Measurements from ENCODE around the gene ZNRF2.

Gene ZNRF2

DNA sequence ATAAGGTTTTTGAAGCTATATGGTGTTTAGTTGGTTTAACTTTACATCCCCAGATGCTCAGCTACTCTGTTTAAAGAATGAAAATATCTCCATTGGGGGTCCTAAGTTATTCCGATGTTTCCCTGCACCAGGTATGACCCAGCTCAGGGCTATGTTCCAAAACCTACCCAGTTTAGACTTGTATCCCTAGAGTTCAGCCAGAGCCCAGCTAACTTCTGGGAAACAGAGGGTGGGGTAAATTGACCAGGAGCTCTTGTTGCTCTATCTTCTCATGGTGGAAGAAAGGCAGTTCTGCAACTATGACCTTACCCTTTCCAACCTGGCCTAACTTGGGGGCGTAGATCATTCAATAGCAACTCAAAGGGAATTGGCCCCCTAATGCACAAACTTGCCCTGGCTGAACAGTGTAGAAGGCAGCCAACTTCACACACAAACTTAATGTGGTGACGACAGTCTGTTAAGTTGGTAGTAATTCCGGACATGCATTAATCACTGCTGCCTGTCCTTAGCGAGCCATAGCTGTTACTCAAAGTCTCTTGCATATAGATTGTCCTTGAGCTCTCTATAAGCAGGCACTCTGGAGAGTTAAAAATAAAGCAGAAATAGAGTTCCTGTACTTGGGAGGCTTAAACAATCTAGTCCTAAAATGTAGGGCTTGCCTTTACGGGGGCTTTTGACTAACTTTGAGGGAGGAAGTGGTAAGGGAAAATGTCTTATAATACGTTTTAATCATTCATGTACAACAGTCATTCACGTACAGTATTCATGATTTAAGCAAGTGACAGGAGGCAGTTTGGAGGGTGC, 5.3 kb upstream of the ZNRF2 start:
- no peak overlapping the region for H3K4me3 ChIP-seq (ENCODE audit: low read depth, low read length)
- DNase-seq (ENCODE audit: low read depth) = peak; percentile 21
- TF ChIP-seq, protein P1, sequence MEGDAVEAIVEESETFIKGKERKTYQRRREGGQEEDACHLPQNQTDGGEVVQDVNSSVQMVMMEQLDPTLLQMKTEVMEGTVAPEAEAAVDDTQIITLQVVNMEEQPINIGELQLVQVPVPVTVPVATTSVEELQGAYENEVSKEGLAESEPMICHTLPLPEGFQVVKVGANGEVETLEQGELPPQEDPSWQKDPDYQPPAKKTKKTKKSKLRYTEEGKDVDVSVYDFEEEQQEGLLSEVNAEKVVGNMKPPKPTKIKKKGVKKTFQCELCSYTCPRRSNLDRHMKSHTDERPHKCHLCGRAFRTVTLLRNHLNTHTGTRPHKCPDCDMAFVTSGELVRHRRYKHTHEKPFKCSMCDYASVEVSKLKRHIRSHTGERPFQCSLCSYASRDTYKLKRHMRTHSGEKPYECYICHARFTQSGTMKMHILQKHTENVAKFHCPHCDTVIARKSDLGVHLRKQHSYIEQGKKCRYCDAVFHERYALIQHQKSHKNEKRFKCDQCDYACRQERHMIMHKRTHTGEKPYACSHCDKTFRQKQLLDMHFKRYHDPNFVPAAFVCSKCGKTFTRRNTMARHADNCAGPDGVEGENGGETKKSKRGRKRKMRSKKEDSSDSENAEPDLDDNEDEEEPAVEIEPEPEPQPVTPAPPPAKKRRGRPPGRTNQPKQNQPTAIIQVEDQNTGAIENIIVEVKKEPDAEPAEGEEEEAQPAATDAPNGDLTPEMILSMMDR (IDR thresholded peaks at IDR 0.05; ENCODE audit: insufficient read depth, low read depth, low read length, missing control alignments) = no peak

DNA sequence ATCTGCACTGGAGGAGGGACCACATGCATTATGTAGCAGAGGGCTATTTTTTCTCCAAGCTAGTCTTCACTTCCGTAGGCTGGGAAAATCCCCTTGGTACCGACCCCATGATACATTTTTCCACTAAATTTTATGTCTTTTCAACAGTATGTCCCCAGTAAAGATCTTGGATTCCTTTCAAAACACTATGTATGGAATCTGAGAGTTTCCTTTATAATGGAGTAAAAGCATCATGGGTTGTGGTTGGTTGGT, 4.8 kb upstream of the ZNRF2 start:
- TF ChIP-seq, protein P1 (IDR thresholded peaks at IDR 0.05; ENCODE audit: insufficient read depth, low read depth, low read length, missing control alignments) = no peak
- H3K4me3 ChIP-seq (ENCODE audit: low read depth, low read length) = no peak overlapping the region
- no peak for DNase-seq (ENCODE audit: low read depth)

DNA sequence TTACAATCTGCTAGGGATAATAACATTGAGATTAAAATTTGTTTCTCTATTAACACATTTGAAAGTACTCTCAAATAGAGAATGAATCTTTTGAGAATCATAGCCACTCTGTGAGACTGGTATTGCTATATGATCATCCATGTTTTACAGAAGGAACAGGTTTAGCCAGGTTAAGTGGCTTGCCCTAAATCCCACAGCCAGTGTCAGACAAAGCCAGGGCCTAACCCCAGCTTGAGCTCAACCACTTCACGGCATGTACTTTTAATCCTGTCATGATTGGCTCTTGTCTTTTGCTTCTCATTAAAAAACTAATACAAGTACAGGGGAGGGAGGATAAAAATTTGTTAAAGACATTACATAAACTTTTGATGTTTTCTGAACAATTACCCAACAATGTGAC, 3.8 kb upstream of the ZNRF2 start:
- no peak for DNase-seq (ENCODE audit: low read depth)
- TF ChIP-seq, protein P1 (IDR thresholded peaks at IDR 0.05; ENCODE audit: insufficient read depth, low read depth, low read length, missing control alignments) = no peak

DNA sequence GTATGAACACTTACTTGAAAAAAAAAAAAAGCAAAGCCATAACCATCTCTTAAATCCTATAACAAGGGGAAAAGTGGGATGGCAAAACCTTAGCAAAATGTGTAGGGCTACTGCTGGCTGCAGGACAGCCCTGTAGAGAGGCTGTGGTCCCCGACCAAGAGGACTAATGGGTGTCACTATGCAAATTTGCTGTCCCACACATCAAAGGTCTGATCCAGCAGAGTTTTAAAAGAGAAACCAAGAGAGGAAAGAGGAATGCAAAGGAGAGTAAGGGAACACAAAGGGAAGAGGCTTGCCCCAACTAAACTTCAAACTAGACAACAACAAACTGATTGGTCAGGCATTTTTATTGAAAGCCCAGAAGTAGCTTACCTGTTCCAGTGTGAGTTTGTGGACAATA, 3.1 kb upstream of the ZNRF2 start:
- peak; percentile 18 for DNase-seq (ENCODE audit: low read depth)
- TF ChIP-seq, protein P1 (IDR thresholded peaks at IDR 0.05; ENCODE audit: insufficient read depth, low read depth, low read length, missing control alignments) = no peak
- no peak overlapping the region for H3K4me3 ChIP-seq (ENCODE audit: low read depth, low read length)

More for the DNA sequence above, 3.8 kb upstream of the ZNRF2 start:
- H3K4me3 ChIP-seq (ENCODE audit: low read depth, low read length) = no peak overlapping the region

DNA sequence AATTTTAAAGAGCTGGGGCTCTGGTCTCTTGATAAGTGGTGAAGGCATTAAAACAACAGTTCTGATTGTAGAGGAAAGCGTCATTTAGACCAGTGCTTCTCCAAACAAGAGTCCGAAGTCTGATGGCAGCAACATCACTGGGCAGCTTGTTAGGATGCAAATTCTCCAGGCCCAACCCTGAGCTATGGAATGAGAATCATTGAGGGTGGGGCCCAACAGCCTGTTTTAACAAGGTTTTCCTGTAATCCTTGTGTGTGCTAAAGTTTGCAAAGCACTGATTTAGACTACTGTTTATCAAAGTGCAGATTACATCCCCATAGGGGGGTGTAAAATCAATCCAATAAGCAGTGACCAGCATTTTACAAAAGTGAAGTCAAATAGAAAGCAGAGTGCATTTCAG, 2.6 kb upstream of the ZNRF2 start:
- TF ChIP-seq, protein P1 (IDR thresholded peaks at IDR 0.05; ENCODE audit: insufficient read depth, low read depth, low read length, missing control alignments) = no peak
- H3K4me3 ChIP-seq (ENCODE audit: low read depth, low read length) = no peak overlapping the region
- no peak for DNase-seq (ENCODE audit: low read depth)

DNA sequence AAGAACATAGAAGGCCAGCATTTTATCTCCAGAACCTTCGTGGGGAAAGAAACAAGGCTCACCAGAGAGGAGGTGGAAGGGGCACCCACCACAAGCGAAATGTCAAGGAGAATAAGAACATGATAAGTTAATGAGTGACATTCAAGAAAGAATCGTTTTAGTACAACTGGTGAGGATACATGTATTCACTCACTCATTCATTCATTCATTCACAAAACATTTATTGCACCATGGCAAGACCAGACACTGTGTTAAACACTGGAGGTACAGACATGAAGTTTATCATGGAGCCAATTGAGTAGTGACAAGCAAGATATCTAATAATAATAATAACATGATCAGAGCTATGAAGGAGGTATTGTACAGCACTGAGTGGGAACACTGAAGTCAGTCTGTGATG, 1.7 kb upstream of the ZNRF2 start:
- no peak overlapping the region for H3K4me3 ChIP-seq (ENCODE audit: low read depth, low read length)
- DNase-seq (ENCODE audit: low read depth) = no peak
- TF ChIP-seq, protein P1 (IDR thresholded peaks at IDR 0.05; ENCODE audit: insufficient read depth, low read depth, low read length, missing control alignments) = no peak

DNA sequence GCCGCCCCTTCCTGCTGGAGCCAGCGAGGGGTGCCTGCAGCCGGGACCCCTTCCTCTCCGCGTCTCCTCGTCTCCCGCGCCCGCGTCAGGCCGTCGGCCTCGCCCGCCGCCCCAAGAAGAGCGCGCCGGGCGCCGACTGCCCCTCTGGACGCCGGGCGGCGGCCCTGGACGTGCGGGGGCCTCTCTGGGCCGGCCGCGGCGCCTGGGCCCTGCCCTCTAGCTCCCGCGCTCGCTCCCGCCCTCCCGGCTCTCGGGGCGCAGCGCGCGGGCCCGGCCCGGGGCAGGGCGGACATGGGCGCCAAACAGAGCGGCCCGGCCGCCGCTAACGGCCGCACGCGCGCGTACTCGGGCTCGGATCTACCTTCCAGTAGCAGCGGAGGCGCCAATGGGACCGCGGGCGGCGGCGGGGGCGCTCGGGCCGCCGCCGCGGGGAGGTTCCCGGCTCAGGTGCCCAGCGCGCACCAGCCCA, 704 bp downstream of the ZNRF2 start:
- DNase-seq (ENCODE audit: low read depth) = peak; percentile 67
- TF ChIP-seq, protein P1 (IDR thresholded peaks at IDR 0.05; ENCODE audit: insufficient read depth, low read depth, low read length, missing control alignments) = no peak
- H3K4me3 ChIP-seq (ENCODE audit: low read depth, low read length) = peak overlapping the region; percentile 66

All from GM12865 (cell line).